Stimulated activated effector memory CD8-positive, alpha-beta T cell treated with anti-CD3 and anti-CD28 coated beads, Interleukin-12 subunit alpha, Interleukin-12 subunit beta, amount 100 ng/mL, for 72 hours (primary cell): ENCODE measurements around the gene CFAP119.

Experiments used
- ATAC-seq: fragments of 150-1000 bp; cut with Tn5 transposase; 2 replicates; pipeline ENCODE4 v1.10.0; 2021
- DNase-seq, 2 donors: peaks; one replicate each; pipeline ENCODE4 v3.0.0; 2021 to 2022; ENCODE audit warnings: low spot score in 2 of 2
- H3K27ac Mint-ChIP-seq: one replicate; pipeline ENCODE4 v1.8.0; 2022; ENCODE audit warnings: mild to moderate bottlenecking, mixed read lengths
- H3K36me3 Mint-ChIP-seq: one replicate; pipeline ENCODE4 v1.8.0; 2022; ENCODE audit warnings: mild to moderate bottlenecking, mixed read lengths
- H3K4me1 Mint-ChIP-seq: one replicate; pipeline ENCODE4 v1.8.0; 2022; ENCODE audit warnings: mixed read lengths
- H3K4me3 Mint-ChIP-seq: one replicate; pipeline ENCODE4 v1.8.0; 2022; ENCODE audit warnings: mild to moderate bottlenecking, mixed read lengths
- H3K9me3 Mint-ChIP-seq: one replicate; pipeline ENCODE4 v1.8.0; 2022; ENCODE audit warnings: mixed read lengths

The CFAP119 gene

DNA sequence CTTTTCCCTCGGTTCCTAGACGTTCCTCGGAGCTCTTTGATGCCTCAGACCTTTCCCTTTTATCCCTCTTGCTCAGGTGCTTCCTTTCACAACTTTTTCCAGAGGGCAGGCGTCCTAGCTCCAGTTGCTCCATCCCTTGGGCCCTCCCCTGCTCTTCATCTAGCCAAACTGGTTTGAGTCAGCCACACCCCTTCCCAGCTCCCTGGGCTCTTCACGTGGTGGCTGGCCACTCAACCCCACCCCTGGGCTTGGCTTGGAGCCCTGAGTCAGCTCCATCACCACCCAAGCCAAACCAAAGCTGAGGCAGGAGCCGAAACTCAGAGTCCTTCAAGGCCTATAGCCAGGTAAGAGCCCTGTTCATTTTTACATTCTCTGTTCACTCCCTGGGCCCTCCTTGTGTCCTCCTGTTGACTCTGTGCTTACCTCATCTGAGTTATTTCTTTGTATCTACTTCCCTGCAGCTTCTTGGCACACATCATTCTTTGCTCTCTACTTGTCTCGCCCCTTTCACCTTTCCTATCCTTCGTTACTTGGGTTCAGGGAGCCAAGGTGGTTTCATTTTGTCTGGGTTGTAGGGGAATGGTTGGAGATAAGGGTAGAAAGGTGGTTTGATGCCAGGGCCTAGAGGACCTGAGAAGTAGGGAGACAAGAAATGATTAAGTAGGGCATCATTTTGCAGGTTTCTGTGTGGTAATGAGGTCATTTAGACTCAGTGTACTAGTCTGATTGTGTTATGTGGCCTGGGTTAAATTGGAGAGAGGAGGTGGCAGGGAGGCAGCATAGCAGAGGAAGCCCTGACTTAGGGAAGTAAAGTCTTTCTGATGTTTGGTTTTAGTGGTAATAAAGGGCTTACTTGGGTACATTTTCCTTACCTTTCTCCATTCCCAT lies 21.3 kb downstream of the CFAP119 start:
- ATAC-seq = peak; percentile 87
- Mint-ChIP-seq H3K36me3 (peaks cover 92% of the 10 kb centered on the region), H3K9me3 (no peaks in the 10 kb centered on the region), H3K4me3 (peak overlapping the region; percentile 12), H3K4me1 (peaks cover 41% of the 10 kb centered on the region), H3K27ac (peak overlapping the region; percentile 72)
- DNase-seq = no peak

DNA sequence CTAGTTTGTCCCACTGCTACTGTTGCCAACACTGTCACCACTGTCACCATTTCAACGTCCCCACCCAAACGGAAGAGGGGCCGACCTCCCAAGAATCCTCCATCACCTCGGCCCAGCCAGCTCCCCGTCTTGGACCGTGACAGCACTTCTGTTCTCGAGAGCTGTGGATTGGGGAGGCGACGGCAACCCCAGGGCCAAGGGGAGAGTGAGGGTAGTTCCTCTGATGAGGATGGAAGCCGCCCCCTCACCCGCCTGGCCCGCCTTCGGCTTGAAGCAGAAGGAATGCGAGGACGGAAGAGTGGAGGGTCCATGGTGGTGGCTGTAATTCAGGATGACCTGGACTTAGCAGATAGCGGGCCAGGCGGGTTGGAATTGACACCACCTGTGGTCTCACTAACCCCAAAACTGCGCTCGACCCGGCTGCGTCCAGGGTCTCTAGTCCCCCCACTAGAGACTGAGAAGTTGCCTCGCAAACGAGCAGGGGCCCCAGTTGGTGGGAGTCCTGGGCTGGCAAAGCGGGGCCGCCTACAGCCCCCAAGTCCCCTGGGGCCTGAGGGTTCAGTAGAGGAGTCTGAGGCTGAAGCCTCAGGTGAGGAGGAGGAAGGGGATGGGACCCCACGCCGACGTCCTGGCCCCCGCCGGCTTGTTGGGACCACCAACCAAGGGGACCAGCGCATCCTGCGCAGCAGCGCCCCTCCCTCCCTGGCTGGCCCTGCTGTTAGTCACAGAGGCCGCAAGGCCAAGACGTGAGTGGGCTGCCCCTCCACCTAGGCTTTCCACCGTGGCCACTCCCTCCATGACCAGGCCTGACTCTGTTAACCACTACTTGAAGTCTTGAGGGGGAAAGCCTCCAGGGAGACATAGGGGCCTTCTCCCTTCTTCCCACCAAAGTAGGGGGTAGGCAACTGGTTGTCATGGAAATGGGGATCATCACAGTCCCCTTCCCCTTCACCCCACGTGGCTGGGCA lies 22.6 kb downstream of the CFAP119 start:
- H3K4me3 Mint-ChIP-seq = no peak overlapping the region
- ATAC-seq = no peak
- no peaks in the 10 kb centered on the region for H3K9me3 Mint-ChIP-seq

DNA sequence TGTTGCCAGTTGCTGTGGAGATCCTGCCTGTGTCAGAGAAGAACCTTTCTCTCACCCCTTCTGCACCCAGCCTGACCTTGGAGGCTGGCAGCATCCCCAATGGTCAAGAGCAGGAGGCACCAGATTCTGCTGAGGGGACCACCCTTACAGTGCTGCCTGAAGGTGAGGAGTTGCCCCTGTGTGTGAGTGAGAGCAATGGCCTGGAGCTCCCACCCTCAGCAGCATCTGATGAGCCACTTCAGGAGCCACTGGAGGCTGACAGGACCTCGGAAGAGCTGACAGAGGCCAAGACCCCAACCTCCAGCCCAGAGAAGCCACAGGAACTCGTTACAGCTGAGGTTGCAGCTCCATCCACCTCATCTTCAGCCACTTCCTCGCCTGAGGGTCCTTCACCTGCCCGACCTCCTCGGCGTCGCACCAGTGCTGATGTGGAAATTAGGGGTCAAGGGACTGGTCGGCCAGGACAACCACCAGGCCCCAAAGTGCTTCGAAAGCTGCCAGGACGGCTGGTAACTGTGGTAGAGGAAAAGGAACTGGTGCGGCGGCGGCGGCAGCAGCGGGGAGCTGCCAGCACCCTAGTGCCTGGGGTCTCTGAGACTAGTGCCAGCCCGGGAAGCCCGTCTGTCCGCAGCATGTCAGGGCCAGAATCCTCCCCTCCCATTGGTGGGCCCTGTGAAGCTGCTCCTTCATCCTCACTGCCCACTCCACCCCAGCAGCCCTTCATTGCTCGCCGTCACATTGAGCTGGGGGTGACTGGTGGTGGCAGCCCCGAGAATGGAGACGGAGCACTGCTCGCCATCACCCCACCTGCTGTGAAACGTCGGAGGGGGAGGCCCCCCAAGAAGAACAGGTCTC lies 23.8 kb downstream of the CFAP119 start:
- Mint-ChIP-seq H3K36me3 (peaks cover 97% of the 10 kb centered on the region), H3K9me3 (no peaks in the 10 kb centered on the region), H3K4me3 (no peak overlapping the region), H3K4me1 (peaks cover 36% of the 10 kb centered on the region), H3K27ac (peak overlapping the region; percentile 81)
- ATAC-seq (no peak), DNase-seq (no peak)

More for the DNA sequence above, 22.6 kb downstream of the CFAP119 start:
- DNase-seq = no peak
- Mint-ChIP-seq H3K27ac (no peak overlapping the region), H3K36me3 (peaks cover 94% of the 10 kb centered on the region), H3K4me1 (peaks cover 36% of the 10 kb centered on the region)

DNA sequence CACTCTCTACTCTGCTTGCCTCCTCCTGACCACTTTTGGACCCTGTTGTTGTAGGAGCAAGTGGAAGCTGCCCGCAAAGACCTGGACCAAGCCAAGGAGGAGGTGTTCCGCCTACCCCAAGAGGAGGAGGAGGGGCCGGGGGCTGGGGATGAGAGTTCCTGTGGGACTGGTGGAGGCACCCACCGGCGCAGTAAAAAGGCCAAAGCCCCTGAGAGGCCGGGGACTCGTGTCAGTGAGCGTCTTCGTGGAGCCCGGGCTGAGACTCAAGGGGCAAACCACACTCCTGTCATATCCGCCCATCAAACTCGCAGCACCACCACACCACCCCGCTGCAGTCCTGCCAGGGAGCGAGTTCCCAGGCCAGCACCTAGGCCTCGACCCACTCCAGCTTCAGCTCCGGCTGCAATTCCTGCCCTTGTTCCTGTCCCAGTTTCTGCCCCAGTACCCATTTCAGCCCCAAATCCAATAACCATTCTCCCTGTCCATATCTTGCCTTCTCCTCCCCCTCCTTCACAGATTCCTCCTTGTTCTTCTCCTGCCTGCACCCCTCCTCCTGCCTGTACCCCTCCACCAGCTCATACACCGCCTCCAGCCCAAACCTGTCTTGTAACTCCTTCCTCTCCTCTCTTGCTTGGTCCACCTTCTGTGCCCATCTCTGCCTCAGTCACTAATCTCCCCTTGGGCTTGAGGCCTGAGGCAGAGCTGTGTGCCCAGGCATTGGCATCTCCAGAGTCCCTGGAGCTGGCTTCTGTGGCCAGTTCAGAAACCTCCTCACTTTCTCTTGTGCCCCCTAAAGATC lies 24.7 kb downstream of the CFAP119 start:
- Mint-ChIP-seq H3K27ac (peak overlapping the region; percentile 81), H3K9me3 (no peaks in the 10 kb centered on the region), H3K36me3 (peaks cover 97% of the 10 kb centered on the region), H3K4me1 (peaks cover 35% of the 10 kb centered on the region), H3K4me3 (no peak overlapping the region)
- ATAC-seq (no peak), DNase-seq (no peak)

DNA sequence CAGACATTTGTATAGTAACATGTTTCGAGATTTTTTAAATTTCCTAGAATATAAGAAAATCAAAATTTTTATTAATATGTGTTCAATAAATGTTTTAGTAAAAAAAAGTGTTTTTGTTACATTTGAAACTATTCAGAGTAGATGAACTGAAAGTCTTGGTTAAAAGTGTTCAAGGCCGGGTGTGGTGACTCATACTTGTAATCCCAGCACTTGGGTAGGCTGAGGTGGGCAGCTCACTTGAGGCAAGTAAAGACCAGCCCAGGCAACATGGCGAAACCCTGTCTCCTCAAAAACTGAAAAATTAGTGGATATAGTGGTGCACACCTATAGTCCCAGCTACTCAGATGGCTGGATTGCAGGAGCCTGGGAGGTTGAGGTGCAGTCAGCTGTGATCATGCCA lies 30.5 kb downstream of the CFAP119 start:
- no peak overlapping the region for H3K4me3 Mint-ChIP-seq
- ATAC-seq = peak; percentile 68
- H3K27ac Mint-ChIP-seq = peak overlapping the region; percentile 52
- H3K9me3 Mint-ChIP-seq = no peaks in the 10 kb centered on the region
- peaks cover 100% of the 10 kb centered on the region for H3K36me3 Mint-ChIP-seq
- H3K4me1 Mint-ChIP-seq = peaks cover 12% of the 10 kb centered on the region
- no peak for DNase-seq

DNA sequence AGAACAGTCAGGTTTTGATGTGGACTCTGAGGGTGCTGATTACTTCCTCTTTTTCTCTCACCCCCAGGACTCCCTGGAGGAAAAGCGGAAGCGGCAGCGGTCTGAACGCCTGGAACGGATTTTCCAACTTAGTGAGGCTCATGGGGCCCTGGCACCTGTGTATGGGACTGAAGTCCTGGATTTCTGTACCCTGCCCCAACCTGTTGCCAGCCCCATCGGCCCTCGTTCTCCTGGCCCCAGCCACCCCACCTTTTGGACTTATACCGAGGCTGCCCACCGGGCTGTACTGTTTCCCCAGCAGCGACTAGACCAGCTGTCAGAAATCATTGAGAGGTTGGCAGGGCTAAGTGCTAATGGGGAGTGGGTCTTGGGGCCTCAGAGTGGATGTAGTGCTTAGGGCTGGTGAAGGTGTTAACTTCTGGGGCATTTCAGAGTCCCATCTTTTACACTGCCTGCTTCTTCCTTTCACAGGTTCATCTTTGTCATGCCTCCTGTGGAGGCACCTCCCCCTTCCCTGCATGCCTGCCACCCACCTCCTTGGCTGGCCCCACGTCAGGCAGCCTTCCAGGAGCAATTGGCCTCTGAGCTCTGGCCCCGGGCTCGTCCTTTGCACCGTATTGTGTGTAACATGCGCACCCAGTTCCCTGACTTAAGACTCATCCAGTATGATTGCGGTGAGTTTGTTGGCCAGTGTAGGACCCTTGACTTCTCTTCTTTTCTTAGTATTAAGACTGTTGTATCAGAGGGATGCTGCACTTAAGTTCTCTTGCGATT lies 32.8 kb downstream of the CFAP119 start:
- peaks cover 100% of the 10 kb centered on the region for H3K36me3 Mint-ChIP-seq
- DNase-seq (no peak), ATAC-seq (no peak)
- peaks cover 18% of the 10 kb centered on the region for H3K4me1 Mint-ChIP-seq
- H3K9me3 Mint-ChIP-seq = no peaks in the 10 kb centered on the region
- H3K4me3 Mint-ChIP-seq = no peak overlapping the region
- no peak overlapping the region for H3K27ac Mint-ChIP-seq

DNA sequence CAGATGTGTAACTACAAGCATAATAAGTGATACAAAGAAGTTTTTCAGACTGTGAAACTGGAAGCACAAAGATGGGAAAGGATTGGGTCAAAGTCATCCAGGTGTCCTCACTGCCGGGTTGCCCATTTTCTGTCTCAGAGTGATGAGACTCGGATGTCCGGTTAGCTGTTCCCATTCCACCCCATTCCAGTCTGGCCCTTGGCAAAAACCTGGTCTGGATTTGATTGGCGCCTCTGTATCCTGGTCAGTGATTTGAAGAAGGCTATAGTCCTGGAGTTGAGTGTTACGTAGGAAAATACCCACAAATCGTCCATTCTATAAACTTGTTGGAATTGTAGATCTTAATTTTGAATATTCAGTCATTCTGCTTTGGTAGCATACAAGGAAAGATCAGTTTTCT lies 33.5 kb downstream of the CFAP119 start:
- H3K27ac Mint-ChIP-seq = no peak overlapping the region
- peaks cover 25% of the 10 kb centered on the region for H3K4me1 Mint-ChIP-seq
- H3K4me3 Mint-ChIP-seq = no peak overlapping the region
- DNase-seq (no peak), ATAC-seq (no peak)
- H3K36me3 Mint-ChIP-seq = peaks cover 100% of the 10 kb centered on the region
- H3K9me3 Mint-ChIP-seq = no peaks in the 10 kb centered on the region

DNA sequence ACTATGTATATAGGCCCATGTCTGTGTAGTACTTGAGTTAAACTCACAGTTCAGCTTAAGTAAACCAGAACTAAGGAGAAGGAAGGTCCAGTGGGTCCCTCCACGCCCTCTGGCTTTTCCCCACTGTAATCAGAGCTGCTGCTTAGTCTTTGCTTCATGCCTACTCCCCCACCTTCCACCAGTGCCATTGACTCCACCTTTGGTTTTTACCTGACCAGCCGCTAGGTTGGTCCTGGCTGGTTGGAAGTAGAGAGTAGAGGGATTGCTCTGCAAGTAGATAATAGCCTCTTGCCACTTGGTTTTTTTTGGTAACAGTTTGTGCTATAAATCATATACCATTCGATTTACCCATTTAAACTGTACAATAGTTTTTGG lies 36.5 kb downstream of the CFAP119 start:
- H3K9me3 Mint-ChIP-seq = no peaks in the 10 kb centered on the region
- peaks cover 100% of the 10 kb centered on the region for H3K36me3 Mint-ChIP-seq
- peaks cover 32% of the 10 kb centered on the region for H3K4me1 Mint-ChIP-seq
- ATAC-seq (no peak), DNase-seq (no peak)
- H3K27ac Mint-ChIP-seq = peak overlapping the region; percentile 74
- no peak overlapping the region for H3K4me3 Mint-ChIP-seq

DNA sequence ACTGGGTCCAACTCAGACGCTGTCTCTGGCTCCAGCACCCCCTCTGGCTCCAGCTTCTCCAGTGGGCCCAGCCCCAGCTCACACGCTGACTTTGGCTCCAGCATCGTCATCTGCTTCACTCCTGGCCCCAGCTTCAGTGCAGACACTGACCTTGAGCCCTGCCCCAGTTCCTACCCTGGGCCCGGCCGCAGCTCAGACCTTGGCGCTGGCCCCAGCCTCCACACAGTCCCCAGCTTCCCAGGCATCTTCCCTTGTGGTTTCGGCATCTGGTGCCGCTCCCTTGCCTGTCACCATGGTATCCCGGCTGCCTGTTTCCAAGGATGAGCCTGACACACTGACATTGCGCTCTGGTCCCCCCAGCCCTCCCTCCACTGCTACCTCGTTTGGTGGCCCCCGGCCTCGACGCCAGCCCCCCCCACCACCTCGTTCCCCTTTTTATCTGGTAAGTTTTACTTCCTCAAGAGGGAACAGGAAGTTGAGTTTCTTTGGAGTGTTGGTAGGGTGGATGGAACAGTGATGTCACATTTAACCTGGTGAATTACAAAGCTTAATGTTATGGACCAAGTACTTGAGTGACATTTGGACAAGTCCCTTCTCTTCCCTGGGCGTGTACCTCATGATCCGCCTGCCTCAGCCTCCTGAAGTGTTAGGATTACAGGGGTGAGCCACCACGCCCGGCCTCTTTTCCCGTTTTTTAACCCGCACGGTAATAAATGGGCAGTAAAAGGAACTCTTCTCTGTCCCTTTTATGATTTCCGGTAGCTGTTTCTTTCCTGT lies 37.0 kb downstream of the CFAP119 start:
- Mint-ChIP-seq H3K4me1 (peaks cover 32% of the 10 kb centered on the region), H3K4me3 (no peak overlapping the region), H3K27ac (peak overlapping the region; percentile 75), H3K36me3 (peaks cover 100% of the 10 kb centered on the region), H3K9me3 (no peaks in the 10 kb centered on the region)
- no peak for ATAC-seq
- DNase-seq = no peak

DNA sequence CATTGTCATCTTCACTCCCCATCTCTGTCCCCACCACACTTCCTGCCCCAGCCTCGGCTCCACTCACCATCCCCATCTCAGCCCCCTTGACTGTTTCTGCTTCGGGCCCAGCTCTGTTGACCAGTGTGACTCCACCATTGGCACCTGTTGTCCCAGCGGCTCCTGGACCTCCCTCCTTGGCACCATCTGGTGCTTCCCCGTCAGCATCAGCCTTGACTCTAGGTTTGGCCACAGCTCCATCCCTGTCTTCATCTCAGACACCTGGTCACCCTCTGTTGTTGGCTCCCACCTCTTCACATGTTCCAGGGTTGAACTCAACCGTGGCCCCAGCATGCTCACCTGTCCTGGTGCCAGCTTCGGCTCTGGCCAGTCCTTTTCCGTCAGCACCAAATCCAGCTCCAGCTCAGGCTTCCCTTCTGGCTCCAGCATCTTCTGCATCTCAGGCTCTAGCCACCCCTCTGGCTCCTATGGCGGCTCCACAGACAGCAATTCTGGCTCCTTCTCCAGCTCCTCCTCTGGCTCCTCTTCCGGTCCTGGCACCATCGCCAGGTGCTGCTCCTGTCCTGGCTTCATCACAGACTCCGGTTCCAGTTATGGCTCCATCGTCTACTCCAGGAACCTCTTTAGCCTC lies 38.0 kb downstream of the CFAP119 start:
- Mint-ChIP-seq H3K27ac (peak overlapping the region; percentile 75), H3K36me3 (peaks cover 100% of the 10 kb centered on the region), H3K4me3 (no peak overlapping the region), H3K9me3 (no peaks in the 10 kb centered on the region), H3K4me1 (peaks cover 26% of the 10 kb centered on the region)
- DNase-seq = no peak
- ATAC-seq = peak; percentile 16

DNA sequence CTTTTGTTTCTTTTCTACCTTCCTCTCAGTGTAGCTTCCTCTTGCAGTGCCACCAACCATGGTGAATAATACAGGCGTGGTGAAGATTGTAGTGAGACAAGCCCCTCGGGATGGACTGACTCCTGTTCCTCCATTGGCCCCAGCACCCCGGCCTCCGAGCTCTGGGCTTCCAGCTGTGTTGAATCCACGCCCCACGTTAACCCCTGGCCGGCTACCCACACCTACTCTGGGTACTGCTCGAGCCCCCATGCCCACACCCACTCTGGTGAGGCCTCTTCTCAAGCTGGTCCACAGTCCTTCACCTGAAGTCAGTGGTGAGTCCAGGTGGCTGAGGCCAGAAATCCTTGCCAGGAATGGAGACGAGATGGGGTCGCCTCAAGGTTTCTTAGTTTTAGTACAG lies 38.9 kb downstream of the CFAP119 start:
- peaks cover 26% of the 10 kb centered on the region for H3K4me1 Mint-ChIP-seq
- peak overlapping the region; percentile 75 for H3K27ac Mint-ChIP-seq
- ATAC-seq (no peak), DNase-seq (no peak)
- no peaks in the 10 kb centered on the region for H3K9me3 Mint-ChIP-seq
- H3K4me3 Mint-ChIP-seq = no peak overlapping the region
- peaks cover 100% of the 10 kb centered on the region for H3K36me3 Mint-ChIP-seq

DNA sequence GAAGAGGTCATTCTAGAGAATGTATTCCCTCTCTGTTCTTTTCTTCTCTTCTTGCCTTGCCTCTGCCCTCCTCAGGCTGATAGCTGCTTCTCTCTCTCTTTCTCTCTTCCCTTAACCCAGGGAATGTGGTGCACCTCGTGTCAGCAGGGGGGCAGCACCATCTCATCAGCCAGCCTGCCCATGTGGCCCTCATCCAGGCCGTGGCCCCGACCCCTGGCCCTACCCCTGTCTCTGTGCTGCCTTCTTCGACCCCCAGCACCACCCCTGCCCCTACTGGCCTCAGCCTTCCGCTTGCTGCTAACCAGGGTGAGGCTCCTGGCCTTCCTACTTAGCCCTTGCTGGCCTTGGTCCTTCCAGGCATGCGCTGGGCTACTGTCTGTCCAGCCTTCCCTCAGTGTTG lies 39.4 kb downstream of the CFAP119 start:
- ATAC-seq (no peak), DNase-seq (no peak)
- peak overlapping the region; percentile 84 for H3K27ac Mint-ChIP-seq
- no peak overlapping the region for H3K4me3 Mint-ChIP-seq
- peaks cover 100% of the 10 kb centered on the region for H3K36me3 Mint-ChIP-seq
- peaks cover 26% of the 10 kb centered on the region for H3K4me1 Mint-ChIP-seq
- H3K9me3 Mint-ChIP-seq = no peaks in the 10 kb centered on the region

DNA sequence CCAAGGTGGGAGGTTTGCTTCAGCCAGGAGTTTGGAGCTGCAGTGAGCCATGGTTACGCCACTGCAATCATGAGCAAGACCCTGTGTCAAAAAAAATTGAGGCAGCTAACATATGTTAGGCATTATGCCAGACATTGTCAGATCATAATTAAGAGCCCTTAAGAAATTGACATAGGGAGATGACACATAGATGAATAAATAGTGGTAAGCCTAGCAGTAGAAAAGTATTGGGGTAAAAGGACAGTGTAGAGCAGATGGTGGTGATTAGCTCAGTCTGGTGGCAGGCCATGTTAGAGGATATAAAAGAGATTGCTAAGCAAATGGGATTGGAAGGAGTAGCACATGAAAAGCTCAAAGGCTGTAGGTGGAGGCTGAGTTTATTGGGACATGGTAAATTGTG lies 40.3 kb downstream of the CFAP119 start:
- Mint-ChIP-seq H3K36me3 (peaks cover 100% of the 10 kb centered on the region), H3K4me3 (no peak overlapping the region), H3K9me3 (no peaks in the 10 kb centered on the region), H3K27ac (peak overlapping the region; percentile 84), H3K4me1 (peaks cover 32% of the 10 kb centered on the region)
- no peak for ATAC-seq
- DNase-seq = no peak
